ENCODE measurements around the gene IL34. TPM values are rescaled to one million over a fixed set of nuclear protein-coding genes. Genes with fewer than 3 reads are reported as not detected.

The IL34 gene
- total RNA-seq, 2 donors from 2014 or later = 0.39 to 2.2 TPM

GRCh38 chr16:70702624-70703023 is 56.3 kb downstream of the IL34 start:
- peak overlapping the region; percentile 83 to 85 for H3K27ac ChIP-seq
- no peaks in the 10 kb centered on the region for H3K36me3 ChIP-seq
- H3K4me3 ChIP-seq = no peak overlapping the region
- no peak for TF ChIP-seq CTCF (IDR thresholded peaks at IDR 0.05)
- H3K9me3 ChIP-seq = no peaks in the 10 kb centered on the region
- H3K4me1 ChIP-seq = peaks cover 0 to 82% of the 10 kb centered on the region in 2 donors
- H3K27me3 ChIP-seq = no peaks in the 10 kb centered on the region
- DNase-seq (ENCODE audit: low spot score) = no peak

- peak overlapping the region; percentile 83 to 85 for H3K27ac ChIP-seq
- no peak overlapping the region for H3K4me3 ChIP-seq
- peaks cover 0 to 78% of the 10 kb centered on the region in 2 donors for H3K4me1 ChIP-seq
- no peaks in the 10 kb centered on the region for H3K36me3 ChIP-seq
- peak in 1 of 2 donors; percentile 30 for TF ChIP-seq CTCF (IDR thresholded peaks at IDR 0.05)
- H3K27me3 ChIP-seq = no peaks in the 10 kb centered on the region
- no peaks in the 10 kb centered on the region for H3K9me3 ChIP-seq
- peak; percentile 83 for DNase-seq (ENCODE audit: low spot score)
Observed at GRCh38 chr16:70703041-70703834, 56.9 kb downstream of the IL34 start.

GRCh38 chr16:70703835-70704381 is 57.5 kb downstream of the IL34 start:
- Histone ChIP-seq H3K4me3 (no peak overlapping the region), H3K27me3 (no peaks in the 10 kb centered on the region), H3K27ac (peak overlapping the region; percentile 83 to 85), H3K4me1 (peaks cover 0 to 76% of the 10 kb centered on the region in 2 donors), H3K36me3 (no peaks in the 10 kb centered on the region), H3K9me3 (no peaks in the 10 kb centered on the region)
- no peak for TF ChIP-seq CTCF (IDR thresholded peaks at IDR 0.05)
- DNase-seq (ENCODE audit: low spot score) = no peak

GRCh38 chr16:70704586-70704985 is 58.2 kb downstream of the IL34 start:
- TF ChIP-seq CTCF (IDR thresholded peaks at IDR 0.05) = no peak
- H3K27ac ChIP-seq = peak overlapping the region; percentile 83 to 85
- H3K27me3 ChIP-seq = no peaks in the 10 kb centered on the region
- H3K9me3 ChIP-seq = no peaks in the 10 kb centered on the region
- peaks cover 0 to 76% of the 10 kb centered on the region in 2 donors for H3K4me1 ChIP-seq
- no peak overlapping the region for H3K4me3 ChIP-seq
- H3K36me3 ChIP-seq = no peaks in the 10 kb centered on the region
- no peak for DNase-seq (ENCODE audit: low spot score)

GRCh38 chr16:70705056-70705455 is 58.7 kb downstream of the IL34 start:
- Histone ChIP-seq H3K4me3 (no peak overlapping the region), H3K4me1 (peaks cover 0 to 76% of the 10 kb centered on the region in 2 donors), H3K36me3 (no peaks in the 10 kb centered on the region), H3K27me3 (no peaks in the 10 kb centered on the region), H3K9me3 (no peaks in the 10 kb centered on the region), H3K27ac (no peak overlapping the region)
- TF ChIP-seq CTCF (IDR thresholded peaks at IDR 0.05) = no peak
- no peak for DNase-seq (ENCODE audit: low spot score)
